Progenitor cell of endocrine pancreas (in vitro differentiated cells): ENCODE measurements around the gene DLX3. TPM values are rescaled to one million over a fixed set of nuclear protein-coding genes. Genes with fewer than 3 reads are reported as not detected.

Experiments used
- DNase-seq: peaks from one replicate; pipeline ENCODE4 v3.0.0; 2021; ENCODE audit warnings: low spot score; ENCODE audit not compliant: unreplicated experiment
- H3K27ac Mint-ChIP-seq: 2 replicates; pipeline ENCODE4 v1.8.0; 2021; ENCODE audit warnings: mild to moderate bottlenecking, moderate library complexity, mixed read lengths
- H3K27me3 Mint-ChIP-seq: 2 replicates; pipeline ENCODE4 v1.8.0; 2021; ENCODE audit warnings: mixed read lengths
- H3K36me3 Mint-ChIP-seq: 2 replicates; pipeline ENCODE4 v1.8.0; 2022; ENCODE audit warnings: mixed read lengths; ENCODE audit not compliant: insufficient read depth
- H3K4me1 Mint-ChIP-seq: 2 replicates; pipeline ENCODE4 v1.8.0; 2021; ENCODE audit warnings: low read depth, mixed read lengths
- H3K4me3 Mint-ChIP-seq: 2 replicates; pipeline ENCODE4 v1.8.0; 2021; ENCODE audit warnings: low read depth, mild to moderate bottlenecking, moderate library complexity, mixed read lengths
- H3K9me3 Mint-ChIP-seq: 2 replicates; pipeline ENCODE4 v1.8.0; 2021; ENCODE audit warnings: low read depth, mixed read lengths
- CTCF ChIP-seq: fragments of 200-600 bp; sonication (generic); IDR thresholded peaks from one replicate; pipeline ENCODE4 v1.5.0; 2021; ENCODE audit warnings: antibody characterized with exemption, mild to moderate bottlenecking; ENCODE audit not compliant: unreplicated experiment
- total RNA-seq: library from RNA; stranded (reverse); gene quantifications from 2 replicates; pipeline ENCODE4 v1.2.1, GENCODE V29; 2021

DLX3 gene
- total RNA-seq, 1 donor from 2014 or later, result 1.8 TPM

- H3K27ac Mint-ChIP-seq, result no peak overlapping the region
- H3K9me3 Mint-ChIP-seq, result no peaks in the 10 kb centered on the region
- H3K36me3 Mint-ChIP-seq, result peaks cover 1% of the 10 kb centered on the region
- peak overlapping the region; percentile 70 for H3K4me3 Mint-ChIP-seq
- H3K27me3 Mint-ChIP-seq, result peaks cover 73% of the 10 kb centered on the region
- TF ChIP-seq CTCF, result no peak
- DNase-seq, result no peak
- peaks cover 17% of the 10 kb centered on the region for H3K4me1 Mint-ChIP-seq
These were observed 654 bp downstream of the DLX3 start for GRCh38 chr17:49994085-49995054.

- Mint-ChIP-seq H3K4me1 (peaks cover 17% of the 10 kb centered on the region), H3K36me3 (peaks cover 1% of the 10 kb centered on the region), H3K27me3 (peaks cover 78% of the 10 kb centered on the region), H3K27ac (no peak overlapping the region), H3K4me3 (peak overlapping the region; percentile 70), H3K9me3 (no peaks in the 10 kb centered on the region)
- peak; percentile 37 for DNase-seq
- TF ChIP-seq CTCF, result no peak
These were observed 1.5 kb downstream of the DLX3 start for GRCh38 chr17:49993423-49994060.

- Mint-ChIP-seq H3K4me1 (peaks cover 17% of the 10 kb centered on the region), H3K27ac (no peak overlapping the region), H3K4me3 (peak overlapping the region; percentile 64), H3K9me3 (no peaks in the 10 kb centered on the region), H3K36me3 (peaks cover 1% of the 10 kb centered on the region), H3K27me3 (peaks cover 84% of the 10 kb centered on the region)
- DNase-seq, result no peak
- TF ChIP-seq CTCF, result no peak
These were observed 2.0 kb downstream of the DLX3 start for GRCh38 chr17:49992933-49993422.

GRCh38 chr17:49992191-49992932 is 2.7 kb downstream of the DLX3 start:
- Mint-ChIP-seq H3K27ac (no peak overlapping the region), H3K27me3 (peaks cover 84% of the 10 kb centered on the region), H3K9me3 (no peaks in the 10 kb centered on the region), H3K4me3 (peak overlapping the region; percentile 64), H3K4me1 (peaks cover 17% of the 10 kb centered on the region), H3K36me3 (peaks cover 1% of the 10 kb centered on the region)
- DNase-seq, result no peak
- no peak for TF ChIP-seq CTCF

- no peaks in the 10 kb centered on the region for H3K9me3 Mint-ChIP-seq
- H3K36me3 Mint-ChIP-seq, result peaks cover 1% of the 10 kb centered on the region
- H3K27ac Mint-ChIP-seq, result no peak overlapping the region
- no peak overlapping the region for H3K4me3 Mint-ChIP-seq
- peaks cover 87% of the 10 kb centered on the region for H3K27me3 Mint-ChIP-seq
- TF ChIP-seq CTCF, result no peak
- peaks cover 14% of the 10 kb centered on the region for H3K4me1 Mint-ChIP-seq
- no peak for DNase-seq
These were observed 3.6 kb downstream of the DLX3 start for GRCh38 chr17:49991409-49991808.
